ENCODE data around the gene CISD3. TPM values are rescaled to one million over a fixed set of nuclear protein-coding genes. Genes with fewer than 3 reads are reported as not detected.

CISD3 gene
- total RNA-seq, 1 donor from 2014 or later = 18.4 TPM

DNA sequence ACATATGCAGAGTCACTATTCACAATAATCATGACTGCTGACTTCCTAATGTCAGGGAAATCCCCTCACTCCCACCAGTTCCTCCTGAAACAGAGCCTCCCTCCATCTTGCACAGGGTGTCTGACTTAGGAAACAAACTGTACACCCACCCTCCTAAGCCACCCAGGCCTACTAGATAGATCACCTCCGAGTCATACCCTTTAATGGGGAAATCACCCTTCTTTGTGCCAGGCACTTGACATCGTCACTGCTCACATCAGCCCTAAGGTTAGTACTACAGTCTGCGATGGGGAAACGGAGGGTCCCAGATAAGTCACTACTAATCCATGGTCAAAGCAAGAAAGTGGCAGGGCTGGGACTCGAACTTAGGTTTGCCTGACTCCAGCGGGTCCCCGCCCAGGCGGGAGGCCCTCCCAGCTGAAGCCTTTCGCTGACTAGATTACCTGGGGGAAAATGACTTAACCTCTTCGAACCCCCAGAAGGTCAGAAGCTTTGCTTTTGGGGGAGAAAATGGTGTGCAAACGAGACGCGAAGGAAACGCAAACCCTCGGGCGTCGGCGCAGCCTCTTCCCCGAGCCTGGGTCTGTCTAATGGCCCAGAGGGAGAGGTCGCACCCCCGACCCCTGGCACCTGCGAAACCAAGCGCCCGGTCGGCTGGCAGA, 28.5 kb upstream of the CISD3 start:
- peaks cover 6% of the 10 kb centered on the region for H3K27me3 Mint-ChIP-seq (ENCODE audit: low read depth)
- H3K9me3 Mint-ChIP-seq (ENCODE audit: low read depth) = no peaks in the 10 kb centered on the region
- H3K4me3 Mint-ChIP-seq (ENCODE audit: unreplicated experiment) = peak overlapping the region; percentile 71
- H3K27ac Mint-ChIP-seq (ENCODE audit: unreplicated experiment) = peak overlapping the region; percentile 14
- TF ChIP-seq, protein P1, sequence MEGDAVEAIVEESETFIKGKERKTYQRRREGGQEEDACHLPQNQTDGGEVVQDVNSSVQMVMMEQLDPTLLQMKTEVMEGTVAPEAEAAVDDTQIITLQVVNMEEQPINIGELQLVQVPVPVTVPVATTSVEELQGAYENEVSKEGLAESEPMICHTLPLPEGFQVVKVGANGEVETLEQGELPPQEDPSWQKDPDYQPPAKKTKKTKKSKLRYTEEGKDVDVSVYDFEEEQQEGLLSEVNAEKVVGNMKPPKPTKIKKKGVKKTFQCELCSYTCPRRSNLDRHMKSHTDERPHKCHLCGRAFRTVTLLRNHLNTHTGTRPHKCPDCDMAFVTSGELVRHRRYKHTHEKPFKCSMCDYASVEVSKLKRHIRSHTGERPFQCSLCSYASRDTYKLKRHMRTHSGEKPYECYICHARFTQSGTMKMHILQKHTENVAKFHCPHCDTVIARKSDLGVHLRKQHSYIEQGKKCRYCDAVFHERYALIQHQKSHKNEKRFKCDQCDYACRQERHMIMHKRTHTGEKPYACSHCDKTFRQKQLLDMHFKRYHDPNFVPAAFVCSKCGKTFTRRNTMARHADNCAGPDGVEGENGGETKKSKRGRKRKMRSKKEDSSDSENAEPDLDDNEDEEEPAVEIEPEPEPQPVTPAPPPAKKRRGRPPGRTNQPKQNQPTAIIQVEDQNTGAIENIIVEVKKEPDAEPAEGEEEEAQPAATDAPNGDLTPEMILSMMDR (IDR thresholded peaks at IDR 0.05) = no peak
- DNase-seq (ENCODE audit: low spot score) = no peak
- H3K36me3 Mint-ChIP-seq (ENCODE audit: low read depth) = no peaks in the 10 kb centered on the region
- H3K4me1 Mint-ChIP-seq (ENCODE audit: low read depth) = peaks cover 46% of the 10 kb centered on the region

DNA sequence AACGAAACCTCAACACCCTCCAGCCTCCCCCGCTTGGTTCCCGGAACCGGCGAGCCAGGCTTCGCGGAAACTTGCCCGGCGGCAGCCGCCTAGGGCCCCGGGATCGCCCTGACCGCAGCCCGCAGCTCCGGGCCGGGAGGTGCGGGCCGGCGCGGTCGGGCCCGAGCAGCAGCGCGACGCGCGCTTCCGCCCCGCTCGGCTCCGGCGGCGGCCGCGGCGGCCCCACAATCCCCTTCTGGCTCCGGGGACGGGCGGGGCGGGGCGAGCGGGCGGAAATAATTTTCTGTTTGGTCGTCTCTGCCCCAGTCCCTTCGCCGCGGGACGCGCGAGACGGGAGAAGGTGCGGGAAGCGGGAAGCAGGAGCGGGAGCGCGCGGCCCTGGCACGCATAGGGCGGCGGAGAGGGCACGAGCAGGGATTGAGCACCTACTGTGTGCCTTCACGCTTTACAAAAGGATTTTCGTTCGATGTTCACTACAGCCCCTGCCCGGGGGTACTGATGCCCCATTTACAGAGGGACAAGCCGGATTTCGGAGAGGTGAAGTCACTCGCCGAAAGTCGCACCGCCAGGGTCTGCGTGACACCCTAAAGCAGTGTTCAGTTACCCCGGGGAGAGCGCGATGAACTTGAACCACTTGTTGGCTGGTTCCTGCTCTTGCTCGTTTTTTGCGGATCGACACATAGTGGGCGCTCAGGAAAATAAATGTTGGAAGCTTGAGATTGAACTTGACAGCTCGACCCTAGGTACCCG, 27.8 kb upstream of the CISD3 start:
- no peak for DNase-seq (ENCODE audit: low spot score)
- TF ChIP-seq, protein P1 (IDR thresholded peaks at IDR 0.05) = no peak
- Mint-ChIP-seq H3K36me3 (ENCODE audit: low read depth) (no peaks in the 10 kb centered on the region), H3K27ac (ENCODE audit: unreplicated experiment) (peak overlapping the region; percentile 81), H3K4me1 (ENCODE audit: low read depth) (peaks cover 53% of the 10 kb centered on the region), H3K27me3 (ENCODE audit: low read depth) (peaks cover 5% of the 10 kb centered on the region), H3K4me3 (ENCODE audit: unreplicated experiment) (peak overlapping the region; percentile 83), H3K9me3 (ENCODE audit: low read depth) (no peaks in the 10 kb centered on the region)

DNA sequence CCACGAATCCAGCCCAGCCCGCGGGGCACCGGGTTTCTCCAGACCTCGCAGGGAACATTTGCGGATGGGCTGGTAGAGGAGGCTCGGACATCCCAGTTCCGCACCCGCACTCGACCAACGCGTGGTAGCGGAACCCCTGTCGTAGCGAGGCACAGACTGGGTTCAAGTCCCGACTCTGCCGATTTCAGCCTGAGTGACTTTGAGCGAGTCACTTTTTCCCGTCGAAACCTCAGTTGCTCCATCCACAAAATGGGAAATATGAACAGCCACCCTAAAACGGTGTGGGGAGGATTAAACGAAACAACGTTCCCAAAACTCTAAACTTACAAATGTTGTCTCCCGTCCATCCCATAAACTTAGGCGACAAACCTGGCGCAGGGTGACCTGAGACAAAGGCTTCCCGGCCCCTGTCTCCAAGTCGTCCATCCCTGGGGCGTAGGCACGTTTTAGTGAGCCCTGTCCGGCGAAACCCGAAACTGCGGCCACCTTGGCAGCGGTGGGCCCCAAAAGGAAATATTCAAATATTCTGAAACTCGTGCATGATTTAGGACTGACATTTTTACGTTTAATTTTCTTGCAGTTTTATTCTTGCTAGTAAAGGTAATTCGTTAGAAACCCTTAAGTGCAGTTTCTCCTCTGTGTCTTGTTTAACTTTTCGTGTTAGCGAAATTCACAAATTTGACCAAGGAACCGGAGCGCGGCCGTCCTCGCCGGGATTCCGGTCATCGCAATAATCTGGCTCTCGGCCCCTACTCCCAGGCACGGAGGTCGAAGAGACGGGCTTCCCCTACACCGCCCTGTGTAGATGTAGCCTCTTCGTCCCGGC, 27.0 kb upstream of the CISD3 start:
- peak overlapping the region; percentile 83 for H3K4me3 Mint-ChIP-seq (ENCODE audit: unreplicated experiment)
- no peaks in the 10 kb centered on the region for H3K36me3 Mint-ChIP-seq (ENCODE audit: low read depth)
- TF ChIP-seq, protein P1 (IDR thresholded peaks at IDR 0.05) = no peak
- H3K27ac Mint-ChIP-seq (ENCODE audit: unreplicated experiment) = peak overlapping the region; percentile 81
- no peaks in the 10 kb centered on the region for H3K9me3 Mint-ChIP-seq (ENCODE audit: low read depth)
- peaks cover 57% of the 10 kb centered on the region for H3K4me1 Mint-ChIP-seq (ENCODE audit: low read depth)
- DNase-seq (ENCODE audit: low spot score) = no peak
- peaks cover under 1% of the 10 kb centered on the region for H3K27me3 Mint-ChIP-seq (ENCODE audit: low read depth)

DNA sequence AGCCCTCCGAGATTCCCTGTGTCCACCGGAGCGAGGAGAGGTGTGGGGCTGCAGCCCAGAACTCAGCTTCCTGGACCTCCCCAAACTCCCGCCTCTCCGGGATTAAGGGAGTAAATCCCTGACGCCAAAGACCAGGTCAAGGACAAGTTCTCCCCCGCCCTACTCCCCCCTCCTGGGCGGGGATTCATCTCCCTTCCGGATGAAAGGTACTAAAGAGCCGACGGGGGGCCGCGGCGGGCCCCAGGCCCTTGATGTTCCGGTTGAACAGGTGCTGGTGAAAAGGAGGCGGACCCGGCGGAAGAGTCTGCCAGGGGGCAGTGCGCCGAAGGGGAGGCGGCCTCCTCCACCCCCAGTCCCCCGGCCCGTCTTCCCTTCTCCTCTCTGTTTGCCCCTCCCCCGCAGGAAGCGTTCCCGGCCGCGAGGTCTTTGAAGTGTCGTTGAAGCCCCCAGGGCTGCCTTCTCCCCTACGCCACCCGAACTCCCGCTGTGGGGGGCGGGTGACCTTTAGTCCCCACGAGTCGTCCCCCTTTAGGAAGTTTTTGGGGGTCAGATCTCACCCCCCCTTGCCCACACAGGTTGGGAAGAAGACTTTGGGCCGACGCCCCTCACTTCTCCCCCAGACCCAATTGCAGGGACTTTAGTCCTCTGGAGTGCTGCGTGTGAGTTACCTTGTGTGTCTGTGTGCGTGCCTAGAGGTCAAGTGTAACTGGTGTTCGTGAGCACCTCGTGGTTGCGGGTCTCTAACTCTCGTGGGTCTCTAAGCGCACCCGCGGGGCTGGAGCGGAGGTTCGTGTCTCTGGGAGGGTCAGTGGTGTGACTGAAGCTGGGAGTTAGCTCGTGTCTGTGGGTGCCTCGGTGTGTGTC, 26.2 kb upstream of the CISD3 start:
- Mint-ChIP-seq H3K9me3 (ENCODE audit: low read depth) (no peaks in the 10 kb centered on the region), H3K4me3 (ENCODE audit: unreplicated experiment) (peak overlapping the region; percentile 83), H3K36me3 (ENCODE audit: low read depth) (no peaks in the 10 kb centered on the region), H3K27ac (ENCODE audit: unreplicated experiment) (peak overlapping the region; percentile 90), H3K4me1 (ENCODE audit: low read depth) (peaks cover 57% of the 10 kb centered on the region), H3K27me3 (ENCODE audit: low read depth) (no peaks in the 10 kb centered on the region)
- TF ChIP-seq, protein P1 (IDR thresholded peaks at IDR 0.05) = no peak
- no peak for DNase-seq (ENCODE audit: low spot score)

All from chondrocyte (in vitro differentiated cells).